Body of pancreas (tissue), 4 donors: ENCODE data around the gene CLCN5.

Source experiments
- CTCF ChIP-seq, 7 experiments: fragments of 450-650 bp in 4 of 7; fragments of 200-600 bp in 3 of 7; sonication (generic) in 3 of 7; IDR thresholded peaks; one replicate each; pipeline ENCODE4 v1.5.1; 2016 to 2019; ENCODE audit warnings: antibody characterized with exemption in 7 of 7
- POLR2A ChIP-seq, 3 donors: fragments of 450-650 bp; IDR thresholded peaks; one replicate each; pipeline ENCODE4 v1.6.1; 2016; ENCODE audit warnings: antibody characterized with exemption in 3 of 3, mild to moderate bottlenecking in 2 of 3

GRCh38 chrX:50003467-50003866 lies 81.1 kb downstream of the CLCN5 start:
- TF ChIP-seq CTCF (IDR thresholded peaks at IDR 0.05) (no peak), POLR2A (IDR thresholded peaks at IDR 0.05) (no peak)
